Limb (tissue), 2 donors: ENCODE data around the gene MEIS3.

Experiments
- DNase-seq, 2 donors: peaks; one replicate each; pipeline ENCODE4 v3.0.0-alpha.2; 2016; ENCODE audit errors: extremely low spot score in 2 of 2

The MEIS3 gene

DNA sequence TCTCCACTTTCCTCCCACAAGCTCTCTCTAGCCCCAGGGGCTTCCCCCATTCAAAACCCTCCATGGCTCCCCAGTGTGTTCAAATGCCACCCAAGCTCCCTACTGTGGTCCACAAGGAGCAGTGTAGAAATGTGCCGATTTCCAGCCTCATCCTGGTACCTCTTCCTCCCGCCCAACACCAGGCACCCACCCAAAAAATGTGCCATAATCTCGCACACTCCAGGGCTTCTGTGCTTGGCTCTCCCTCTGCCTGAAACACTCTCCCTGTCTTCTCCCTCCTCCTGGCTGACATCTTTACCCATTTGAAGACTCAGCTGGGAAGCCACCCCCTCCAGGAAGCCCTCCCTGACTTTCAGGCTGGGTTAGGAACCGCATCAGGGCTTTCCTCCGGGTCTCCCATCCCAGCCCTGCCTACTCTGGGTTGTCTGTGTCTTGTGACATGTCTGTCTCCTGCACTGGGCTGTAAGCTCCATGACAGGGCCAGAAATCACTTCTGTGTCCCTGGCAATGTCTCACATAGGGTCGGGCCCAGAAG, 16.6 kb upstream of the MEIS3 start:
- DNase-seq: no peak

GRCh38 chr19:47435196-47435595, 15.9 kb upstream of the MEIS3 start:
- DNase-seq: no peak

GRCh38 chr19:47434088-47434487, 14.8 kb upstream of the MEIS3 start:
- no peak for DNase-seq

DNA sequence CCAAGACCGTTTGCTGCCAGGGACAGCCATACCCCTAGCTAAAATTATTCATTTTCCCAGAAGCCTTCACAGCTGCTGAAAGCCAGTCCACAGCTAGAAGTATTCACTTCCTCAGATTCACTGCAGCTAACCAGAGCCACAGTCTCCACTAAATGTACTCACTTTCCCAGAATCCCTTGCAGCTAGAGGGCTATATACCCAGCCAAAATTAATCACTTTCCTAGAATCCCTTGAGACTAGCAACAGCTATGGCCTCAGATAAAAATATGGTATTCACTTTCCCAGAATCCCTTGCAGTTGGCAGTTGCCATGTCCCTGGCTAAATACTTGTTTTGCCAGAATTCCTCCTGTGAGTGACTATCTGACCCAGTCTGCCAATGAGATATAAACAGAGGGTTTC, 13.8 kb upstream of the MEIS3 start:
- DNase-seq: no peak

DNA sequence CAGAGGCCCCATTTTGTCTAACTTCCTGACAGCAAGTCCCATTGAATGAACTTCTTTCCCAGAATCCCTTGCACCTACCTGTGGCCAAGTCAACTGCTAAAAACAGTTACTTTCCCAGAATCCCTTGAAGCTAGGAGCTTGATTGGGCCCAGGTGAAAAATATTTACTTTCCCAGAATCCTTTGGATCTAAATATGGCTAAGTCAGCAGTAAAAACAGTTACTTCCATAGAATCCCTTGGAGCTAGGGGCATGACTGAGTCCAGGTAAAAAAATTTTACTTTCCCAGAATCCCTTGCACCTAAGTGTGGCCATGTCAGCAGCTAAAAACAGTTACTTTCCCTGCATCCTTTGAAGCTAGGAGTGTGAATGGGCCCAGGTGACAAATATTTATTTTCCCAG, 13.2 kb upstream of the MEIS3 start:
- DNase-seq: no peak

- DNase-seq: no peak
Measured at GRCh38 chr19:47432091-47432490, 12.8 kb upstream of the MEIS3 start.

- DNase-seq: peak in 1 of 2 donors; percentile 56
Measured at GRCh38 chr19:47430041-47430802, 10.9 kb upstream of the MEIS3 start.

DNA sequence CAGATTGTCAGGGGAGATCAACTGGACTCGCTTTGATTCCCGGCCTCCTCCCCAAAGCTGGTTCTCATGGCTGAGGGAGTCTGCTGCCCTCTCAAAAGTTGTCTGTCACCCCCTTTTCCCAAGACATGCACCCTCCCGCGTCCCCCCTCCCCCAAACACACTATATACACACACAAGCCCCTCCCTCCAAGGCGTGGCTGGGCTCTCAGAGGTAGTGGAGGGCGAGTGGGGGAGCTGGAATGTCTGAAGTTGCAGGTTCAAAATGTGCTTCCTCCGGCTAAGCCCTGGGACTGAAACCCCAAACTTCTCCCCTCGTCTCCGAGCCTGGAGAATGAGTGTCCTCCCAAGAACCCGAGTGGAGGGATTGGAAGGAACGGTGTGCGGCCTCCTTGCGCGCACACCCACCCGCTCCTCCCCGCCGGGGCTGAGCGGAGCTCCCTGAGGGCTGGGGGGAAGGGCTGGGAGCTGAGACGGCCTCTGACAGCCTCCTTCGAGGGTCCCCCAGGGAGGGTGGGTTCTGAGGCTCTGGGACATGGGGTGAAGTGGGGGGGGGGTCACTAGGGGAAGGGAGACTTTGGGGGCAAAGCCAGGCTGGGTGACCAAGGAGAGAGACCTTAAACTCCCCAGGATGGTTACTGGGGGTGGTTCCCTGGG, 9.9 kb upstream of the MEIS3 start:
- DNase-seq: no peak

- DNase-seq: peak; percentile 60 to 88
Measured at GRCh38 chr19:47428177-47428894, 9.0 kb upstream of the MEIS3 start.

DNA sequence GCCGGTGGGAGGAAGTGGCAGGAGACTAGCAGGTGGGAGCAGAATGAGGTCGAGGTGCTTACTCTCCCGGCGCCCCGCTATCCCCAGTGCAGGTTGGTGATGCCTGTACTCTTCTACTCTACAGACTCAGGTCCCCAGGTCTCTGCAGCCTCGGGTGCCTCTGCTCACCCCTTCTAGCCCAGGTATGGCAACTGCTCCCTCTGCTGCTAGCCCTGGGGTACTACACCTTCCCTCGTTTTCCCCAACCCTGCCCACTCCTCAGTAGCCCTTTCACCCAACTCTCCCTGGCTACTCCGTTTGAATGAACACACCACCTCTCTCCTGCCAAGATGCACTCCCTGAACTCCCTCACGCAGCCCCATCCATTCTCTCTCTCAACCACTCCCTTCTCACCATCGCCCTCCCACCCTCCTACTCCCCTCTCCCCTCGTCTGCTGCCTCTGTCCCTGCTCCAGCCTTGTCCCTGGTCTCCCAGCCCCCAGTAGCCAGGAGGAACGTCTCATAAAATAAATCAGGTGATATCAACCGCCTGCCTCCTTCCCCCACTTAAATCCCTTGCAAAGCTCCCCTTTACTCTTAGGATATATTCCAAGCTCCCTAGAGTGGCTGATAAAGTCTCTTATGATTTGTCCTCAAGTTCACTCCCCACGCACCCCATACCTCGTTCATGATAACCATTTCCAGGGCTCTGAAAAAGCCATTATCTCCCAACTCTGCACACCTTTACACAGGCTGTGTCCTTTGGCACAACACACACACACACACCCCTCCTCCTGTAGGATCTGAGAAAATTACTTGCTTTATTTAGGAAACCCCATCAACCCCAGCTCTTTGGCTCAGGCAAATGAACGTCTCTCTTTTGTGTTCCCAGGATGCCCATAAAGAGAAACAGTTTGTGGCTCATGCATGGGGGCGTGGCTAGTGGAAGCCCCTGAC, 8.2 kb upstream of the MEIS3 start:
- DNase-seq: peak in 1 of 2 donors; percentile 79

- DNase-seq: no peak
Measured at GRCh38 chr19:47423203-47423882, 4.0 kb upstream of the MEIS3 start.

GRCh38 chr19:47422417-47423163, 3.3 kb upstream of the MEIS3 start:
- no peak for DNase-seq

DNA sequence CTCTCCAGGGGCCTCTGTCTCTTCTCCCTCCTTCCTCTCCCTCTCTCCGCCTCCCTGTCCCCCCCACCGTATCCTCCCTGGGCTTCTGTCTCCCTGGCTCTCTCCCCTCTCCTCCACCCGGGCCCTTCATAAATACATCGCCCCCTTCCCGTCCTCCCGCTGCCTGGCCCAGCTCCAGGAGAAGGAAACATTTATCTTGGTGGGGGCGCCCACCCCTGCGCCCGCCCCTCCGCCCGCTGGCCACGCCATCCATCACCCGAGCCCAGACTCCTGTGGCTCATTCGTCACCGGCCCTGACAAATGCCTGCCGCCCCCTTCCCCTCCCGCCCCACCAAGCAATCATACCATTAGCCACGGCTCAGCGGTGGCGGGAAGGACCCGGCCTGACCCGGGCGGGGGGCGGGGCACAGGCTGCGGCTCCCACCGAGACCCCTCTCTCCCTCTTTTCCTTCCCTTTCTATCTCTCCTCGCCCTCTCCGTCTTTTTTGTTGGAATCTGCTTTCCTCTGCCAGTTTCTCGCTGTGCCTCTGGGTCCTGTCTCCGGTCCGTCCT, 2.6 kb upstream of the MEIS3 start:
- peak in 1 of 2 donors; percentile 78 for DNase-seq

- no peak for DNase-seq
Measured at GRCh38 chr19:47421244-47421786, 2.0 kb upstream of the MEIS3 start.

GRCh38 chr19:47419789-47420188, 462 bp upstream of the MEIS3 start:
- no peak for DNase-seq

GRCh38 chr19:47418692-47419029, 666 bp downstream of the MEIS3 start:
- peak in 1 of 2 donors; percentile 60 for DNase-seq

- DNase-seq: no peak
Measured at GRCh38 chr19:47417746-47418691, 1.3 kb downstream of the MEIS3 start.

DNA sequence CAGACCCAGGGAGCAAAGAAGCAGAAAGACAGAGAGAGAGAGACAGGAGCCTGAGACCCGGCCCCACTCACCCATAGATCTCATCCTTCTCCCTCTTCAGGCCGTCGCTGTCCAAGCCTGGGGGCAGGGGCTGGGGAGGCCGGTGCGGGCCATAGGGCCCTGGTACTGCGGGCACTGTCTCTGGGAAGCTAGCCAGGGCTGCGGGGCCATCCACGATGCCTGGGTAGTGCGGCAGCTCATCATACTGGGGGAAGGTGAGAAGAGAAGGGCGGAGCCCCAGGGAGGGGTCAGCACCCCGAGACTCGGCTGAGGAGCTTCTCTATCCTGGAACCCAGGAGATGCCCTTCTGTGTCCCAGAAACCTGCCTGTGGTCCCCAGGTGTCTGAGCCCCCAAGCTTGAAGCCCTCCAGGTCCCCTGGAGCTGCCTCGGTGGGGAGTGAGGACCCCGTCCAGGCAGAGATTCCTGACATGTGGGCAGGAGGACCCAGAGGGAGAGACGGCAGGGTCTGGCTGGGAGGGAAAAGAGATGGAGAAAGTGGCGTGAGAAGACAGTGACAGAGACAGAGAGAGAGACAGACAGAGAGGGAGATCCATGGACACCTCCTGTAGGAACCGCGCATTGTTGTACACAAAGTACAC, 2.1 kb downstream of the MEIS3 start:
- DNase-seq: no peak
